Neural progenitor cell (in vitro differentiated cells): ENCODE measurements around the gene PEX26.

ENCODE experiments used
- EZH2 ChIP-seq: fragments of 200-600 bp; sonication (generic); IDR thresholded peaks from 2 replicates; pipeline ENCODE4 v1.6.1; 2017; ENCODE audit warnings: antibody characterized with exemption, mild to moderate bottlenecking, moderate library complexity
- EZH2phosphoT487 ChIP-seq: fragments of 200-600 bp; sonication (generic); IDR thresholded peaks from 2 replicates; pipeline ENCODE4 v1.6.1; 2017; ENCODE audit warnings: antibody characterized with exemption
- TF ChIP-seq, protein P1 (sequence below): fragments of 200-600 bp; sonication (generic); IDR thresholded peaks from 2 replicates; pipeline ENCODE4 v1.5.1; 2017; ENCODE audit warnings: antibody characterized with exemption, mild to moderate bottlenecking

DNA sequence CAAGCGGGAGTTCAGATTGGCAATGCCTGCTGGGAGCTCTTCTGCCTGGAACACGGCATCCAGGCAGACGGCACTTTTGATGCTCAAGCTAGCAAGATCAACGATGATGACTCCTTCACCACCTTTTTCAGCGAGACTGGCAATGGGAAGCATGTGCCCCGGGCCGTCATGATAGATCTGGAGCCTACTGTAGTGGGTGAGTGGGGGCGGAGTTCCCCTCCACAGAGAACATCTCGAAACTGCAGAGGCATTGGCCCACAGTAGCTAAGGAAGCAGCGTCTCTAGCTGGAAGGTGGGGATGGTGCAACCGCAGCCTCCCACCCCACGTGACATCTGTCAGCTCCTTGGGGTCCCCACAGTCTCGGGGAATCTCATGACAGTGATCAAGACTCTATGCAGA is 43.7 kb downstream of the PEX26 start:
- TF ChIP-seq, protein P1, sequence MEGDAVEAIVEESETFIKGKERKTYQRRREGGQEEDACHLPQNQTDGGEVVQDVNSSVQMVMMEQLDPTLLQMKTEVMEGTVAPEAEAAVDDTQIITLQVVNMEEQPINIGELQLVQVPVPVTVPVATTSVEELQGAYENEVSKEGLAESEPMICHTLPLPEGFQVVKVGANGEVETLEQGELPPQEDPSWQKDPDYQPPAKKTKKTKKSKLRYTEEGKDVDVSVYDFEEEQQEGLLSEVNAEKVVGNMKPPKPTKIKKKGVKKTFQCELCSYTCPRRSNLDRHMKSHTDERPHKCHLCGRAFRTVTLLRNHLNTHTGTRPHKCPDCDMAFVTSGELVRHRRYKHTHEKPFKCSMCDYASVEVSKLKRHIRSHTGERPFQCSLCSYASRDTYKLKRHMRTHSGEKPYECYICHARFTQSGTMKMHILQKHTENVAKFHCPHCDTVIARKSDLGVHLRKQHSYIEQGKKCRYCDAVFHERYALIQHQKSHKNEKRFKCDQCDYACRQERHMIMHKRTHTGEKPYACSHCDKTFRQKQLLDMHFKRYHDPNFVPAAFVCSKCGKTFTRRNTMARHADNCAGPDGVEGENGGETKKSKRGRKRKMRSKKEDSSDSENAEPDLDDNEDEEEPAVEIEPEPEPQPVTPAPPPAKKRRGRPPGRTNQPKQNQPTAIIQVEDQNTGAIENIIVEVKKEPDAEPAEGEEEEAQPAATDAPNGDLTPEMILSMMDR = no peak
- TF ChIP-seq EZH2 (no peak), EZH2phosphoT487 (no peak)
